ENCODE data around the gene NPFF. TPM values are rescaled to one million over a fixed set of nuclear protein-coding genes. Genes with fewer than 3 reads are reported as not detected.

Gene NPFF
- total RNA-seq, 1 donor from 2014 or later: not detected

DNA sequence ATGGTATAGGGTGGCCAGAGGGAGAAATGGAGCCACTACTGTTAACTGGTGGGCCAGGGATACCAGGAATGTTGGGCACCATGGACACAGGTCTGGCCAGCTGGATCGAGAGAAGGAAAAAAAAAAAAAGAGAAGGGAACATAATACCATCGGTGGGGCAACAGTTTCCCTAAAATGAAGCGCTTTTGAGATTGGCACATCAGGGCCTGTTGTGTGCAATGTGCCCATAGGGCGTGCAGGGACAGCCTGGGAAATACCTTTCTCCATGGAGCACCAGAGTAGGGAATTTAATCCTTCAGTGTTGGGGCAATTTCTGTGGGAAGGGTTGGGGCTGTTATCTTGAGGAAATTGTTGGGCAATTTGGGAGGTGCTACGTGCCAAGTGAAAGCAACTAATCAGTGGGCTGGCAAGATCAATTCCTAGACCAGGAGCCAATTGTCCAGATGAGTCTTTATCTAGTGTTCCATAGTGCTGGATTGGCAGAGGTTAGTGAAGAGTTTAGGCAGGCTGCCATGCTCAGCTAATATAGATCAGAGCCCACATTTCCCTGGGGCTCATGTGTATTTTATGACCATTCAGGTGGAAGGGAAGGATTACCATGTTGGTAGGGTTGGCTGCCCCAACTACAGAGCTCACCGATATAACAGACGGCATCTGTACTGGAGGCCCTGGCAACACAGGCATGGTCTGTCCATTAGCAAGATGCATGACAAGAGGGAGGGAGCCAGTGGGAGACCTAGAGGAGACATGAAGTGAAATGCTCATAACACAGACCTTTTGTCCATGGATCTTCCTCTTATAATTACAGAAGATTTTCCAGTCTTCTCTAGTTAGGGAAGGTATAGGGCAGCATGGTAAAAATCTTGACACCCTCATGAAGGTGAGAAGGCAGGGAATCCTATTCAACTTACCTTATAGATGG, 25.5 kb upstream of the NPFF start:
- H3K27me3 Mint-ChIP-seq (ENCODE audit: unreplicated experiment): peaks cover 1% of the 10 kb centered on the region
- TF ChIP-seq, protein P1, sequence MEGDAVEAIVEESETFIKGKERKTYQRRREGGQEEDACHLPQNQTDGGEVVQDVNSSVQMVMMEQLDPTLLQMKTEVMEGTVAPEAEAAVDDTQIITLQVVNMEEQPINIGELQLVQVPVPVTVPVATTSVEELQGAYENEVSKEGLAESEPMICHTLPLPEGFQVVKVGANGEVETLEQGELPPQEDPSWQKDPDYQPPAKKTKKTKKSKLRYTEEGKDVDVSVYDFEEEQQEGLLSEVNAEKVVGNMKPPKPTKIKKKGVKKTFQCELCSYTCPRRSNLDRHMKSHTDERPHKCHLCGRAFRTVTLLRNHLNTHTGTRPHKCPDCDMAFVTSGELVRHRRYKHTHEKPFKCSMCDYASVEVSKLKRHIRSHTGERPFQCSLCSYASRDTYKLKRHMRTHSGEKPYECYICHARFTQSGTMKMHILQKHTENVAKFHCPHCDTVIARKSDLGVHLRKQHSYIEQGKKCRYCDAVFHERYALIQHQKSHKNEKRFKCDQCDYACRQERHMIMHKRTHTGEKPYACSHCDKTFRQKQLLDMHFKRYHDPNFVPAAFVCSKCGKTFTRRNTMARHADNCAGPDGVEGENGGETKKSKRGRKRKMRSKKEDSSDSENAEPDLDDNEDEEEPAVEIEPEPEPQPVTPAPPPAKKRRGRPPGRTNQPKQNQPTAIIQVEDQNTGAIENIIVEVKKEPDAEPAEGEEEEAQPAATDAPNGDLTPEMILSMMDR (IDR thresholded peaks at IDR 0.05; ENCODE audit: unreplicated experiment): no peak
- no peaks in the 10 kb centered on the region for H3K4me1 Mint-ChIP-seq (ENCODE audit: unreplicated experiment)
- H3K27ac Mint-ChIP-seq (ENCODE audit: unreplicated experiment): no peak overlapping the region
- no peaks in the 10 kb centered on the region for H3K9me3 Mint-ChIP-seq (ENCODE audit: unreplicated experiment)
- no peak for DNase-seq (ENCODE audit: low spot score)
- H3K36me3 Mint-ChIP-seq (ENCODE audit: low read depth, unreplicated experiment): peaks cover 39% of the 10 kb centered on the region
- peak overlapping the region; percentile 27 for H3K4me3 Mint-ChIP-seq (ENCODE audit: unreplicated experiment)

DNA sequence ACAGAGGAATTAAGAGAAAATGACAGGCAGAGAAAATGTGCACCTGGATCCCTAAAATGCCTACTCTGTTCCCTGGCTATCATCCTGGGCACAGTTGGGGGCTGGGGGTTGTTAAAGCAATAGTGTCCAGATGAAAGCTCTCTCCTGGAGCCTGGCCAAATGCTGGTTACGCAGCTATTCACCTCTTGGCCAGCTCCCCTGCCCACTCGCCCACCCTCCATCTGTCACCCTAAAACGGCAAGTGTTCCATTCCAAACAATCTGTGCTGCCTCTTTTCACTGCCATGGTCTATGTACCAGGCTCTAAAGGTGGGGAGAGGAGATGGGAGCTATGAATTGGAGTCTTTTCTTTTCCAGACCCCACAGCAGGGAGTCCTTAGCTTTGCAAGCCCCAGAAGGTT, 24.7 kb upstream of the NPFF start:
- H3K36me3 Mint-ChIP-seq (ENCODE audit: low read depth, unreplicated experiment): peaks cover 39% of the 10 kb centered on the region
- TF ChIP-seq, protein P1 (IDR thresholded peaks at IDR 0.05; ENCODE audit: unreplicated experiment): no peak
- H3K4me1 Mint-ChIP-seq (ENCODE audit: unreplicated experiment): no peaks in the 10 kb centered on the region
- DNase-seq (ENCODE audit: low spot score): no peak
- no peak overlapping the region for H3K4me3 Mint-ChIP-seq (ENCODE audit: unreplicated experiment)
- H3K9me3 Mint-ChIP-seq (ENCODE audit: unreplicated experiment): no peaks in the 10 kb centered on the region
- no peak overlapping the region for H3K27ac Mint-ChIP-seq (ENCODE audit: unreplicated experiment)
- peaks cover 1% of the 10 kb centered on the region for H3K27me3 Mint-ChIP-seq (ENCODE audit: unreplicated experiment)

DNA sequence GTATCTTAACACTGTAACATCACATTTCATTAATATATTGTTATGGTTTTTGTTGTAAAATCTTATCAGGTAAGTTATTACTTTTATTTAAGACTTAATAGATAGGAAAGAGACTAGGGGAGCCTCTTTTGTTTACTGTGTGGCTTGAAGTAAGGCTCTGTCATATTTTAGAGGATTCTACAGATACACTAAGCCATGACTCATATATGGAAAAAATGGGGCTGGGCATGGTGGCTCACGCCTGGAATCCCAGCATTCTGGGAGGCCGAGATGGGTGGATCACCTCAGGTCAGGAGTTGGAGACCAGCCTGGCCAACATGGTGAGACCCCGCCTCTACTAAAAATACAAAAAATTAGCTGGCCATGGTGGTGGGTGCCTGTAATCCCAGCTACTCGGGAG, 23.6 kb upstream of the NPFF start:
- no peaks in the 10 kb centered on the region for H3K9me3 Mint-ChIP-seq (ENCODE audit: unreplicated experiment)
- no peak for DNase-seq (ENCODE audit: low spot score)
- peaks cover 1% of the 10 kb centered on the region for H3K27me3 Mint-ChIP-seq (ENCODE audit: unreplicated experiment)
- H3K27ac Mint-ChIP-seq (ENCODE audit: unreplicated experiment): no peak overlapping the region
- H3K4me3 Mint-ChIP-seq (ENCODE audit: unreplicated experiment): no peak overlapping the region
- TF ChIP-seq, protein P1 (IDR thresholded peaks at IDR 0.05; ENCODE audit: unreplicated experiment): no peak
- peaks cover 43% of the 10 kb centered on the region for H3K36me3 Mint-ChIP-seq (ENCODE audit: low read depth, unreplicated experiment)
- no peaks in the 10 kb centered on the region for H3K4me1 Mint-ChIP-seq (ENCODE audit: unreplicated experiment)

DNA sequence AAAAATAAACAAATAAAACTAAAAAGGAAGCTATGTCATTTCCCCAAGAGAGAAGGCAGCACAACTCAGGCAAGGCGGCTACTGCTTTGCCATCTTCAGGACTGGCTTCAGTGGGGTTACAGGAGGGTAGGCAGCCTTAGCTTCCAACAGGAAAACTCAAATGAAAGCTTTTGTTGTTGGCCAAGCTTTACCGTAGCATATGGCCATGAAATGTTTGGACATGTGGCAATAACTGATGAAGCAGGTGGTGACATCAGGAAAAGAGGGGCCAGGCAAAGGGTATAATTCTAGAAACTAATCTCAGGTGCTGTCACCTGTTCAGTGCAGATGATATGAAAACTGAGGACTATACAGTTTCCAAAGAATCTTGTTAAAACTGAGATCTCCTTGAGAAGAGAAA, 22.8 kb upstream of the NPFF start:
- peaks cover 42% of the 10 kb centered on the region for H3K36me3 Mint-ChIP-seq (ENCODE audit: low read depth, unreplicated experiment)
- peaks cover 1% of the 10 kb centered on the region for H3K27me3 Mint-ChIP-seq (ENCODE audit: unreplicated experiment)
- DNase-seq (ENCODE audit: low spot score): no peak
- no peaks in the 10 kb centered on the region for H3K4me1 Mint-ChIP-seq (ENCODE audit: unreplicated experiment)
- no peak overlapping the region for H3K27ac Mint-ChIP-seq (ENCODE audit: unreplicated experiment)
- no peaks in the 10 kb centered on the region for H3K9me3 Mint-ChIP-seq (ENCODE audit: unreplicated experiment)
- TF ChIP-seq, protein P1 (IDR thresholded peaks at IDR 0.05; ENCODE audit: unreplicated experiment): no peak
- H3K4me3 Mint-ChIP-seq (ENCODE audit: unreplicated experiment): no peak overlapping the region

DNA sequence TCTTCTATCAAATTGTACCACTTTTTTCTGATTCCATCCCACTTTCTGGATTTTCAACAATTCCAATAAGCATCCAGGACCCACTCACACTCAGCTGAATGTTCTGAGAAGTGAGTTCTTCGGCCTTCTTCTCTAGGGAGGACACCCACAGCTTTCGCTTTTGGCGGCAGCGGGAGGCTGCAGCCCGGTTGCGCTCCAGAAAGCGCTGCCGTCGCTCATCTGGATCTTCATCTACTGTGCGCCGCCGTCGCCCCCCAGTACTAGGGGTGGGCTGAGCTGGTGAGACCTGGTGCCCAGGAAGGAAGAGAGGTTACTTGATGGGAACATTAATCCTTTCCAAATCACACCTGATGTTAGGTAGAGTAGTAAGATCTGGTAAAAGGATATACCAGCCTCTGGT, 17.2 kb upstream of the NPFF start:
- no peak overlapping the region for H3K4me3 Mint-ChIP-seq (ENCODE audit: unreplicated experiment)
- peaks cover 2% of the 10 kb centered on the region for H3K27me3 Mint-ChIP-seq (ENCODE audit: unreplicated experiment)
- H3K4me1 Mint-ChIP-seq (ENCODE audit: unreplicated experiment): no peaks in the 10 kb centered on the region
- DNase-seq (ENCODE audit: low spot score): no peak
- no peaks in the 10 kb centered on the region for H3K9me3 Mint-ChIP-seq (ENCODE audit: unreplicated experiment)
- TF ChIP-seq, protein P1 (IDR thresholded peaks at IDR 0.05; ENCODE audit: unreplicated experiment): no peak
- H3K27ac Mint-ChIP-seq (ENCODE audit: unreplicated experiment): no peak overlapping the region
- peaks cover 50% of the 10 kb centered on the region for H3K36me3 Mint-ChIP-seq (ENCODE audit: low read depth, unreplicated experiment)
